HG02938 (cell line): ENCODE measurements around the gene FAM9C.
"Not testable (repeated sequence)": the region's sequence is repeated elsewhere in the genome, so short reads cannot be mapped to it uniquely, and the experiment has no call there.

Experiments
- ATAC-seq: cut with Tn5 transposase; IDR thresholded peaks from one replicate; pipeline ENCODE4 v1.9.1; 2021; ENCODE audit warnings: mild to moderate bottlenecking, moderate library complexity; ENCODE audit not compliant: unreplicated experiment

Gene FAM9C

GRCh38 chrX:13043938-13044337 lies 482 bp downstream of the FAM9C start:
- ATAC-seq = no peak

DNA sequence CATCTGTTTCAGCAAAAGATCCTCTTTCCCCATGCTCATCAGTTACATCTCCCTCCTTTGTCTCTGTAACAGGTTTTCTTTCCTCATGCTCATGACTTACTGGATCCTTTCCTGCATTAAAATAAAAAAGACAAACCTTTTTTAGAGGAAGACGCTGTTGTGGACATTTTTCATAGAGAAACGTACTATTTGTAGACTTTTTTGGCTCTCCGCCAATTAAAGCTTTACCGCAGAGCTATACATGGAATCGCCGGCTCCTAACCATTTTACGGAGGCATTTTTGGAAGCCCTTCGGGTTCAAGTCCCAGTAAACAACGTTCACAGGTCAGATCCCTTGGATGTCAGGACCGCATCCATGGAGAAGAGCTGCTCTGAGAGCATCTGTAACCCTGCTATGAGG lies 1.3 kb downstream of the FAM9C start:
- ATAC-seq = no peak

- ATAC-seq = no peak
Measured at GRCh38 chrX:13036896-13037295, 7.5 kb downstream of the FAM9C start.

DNA sequence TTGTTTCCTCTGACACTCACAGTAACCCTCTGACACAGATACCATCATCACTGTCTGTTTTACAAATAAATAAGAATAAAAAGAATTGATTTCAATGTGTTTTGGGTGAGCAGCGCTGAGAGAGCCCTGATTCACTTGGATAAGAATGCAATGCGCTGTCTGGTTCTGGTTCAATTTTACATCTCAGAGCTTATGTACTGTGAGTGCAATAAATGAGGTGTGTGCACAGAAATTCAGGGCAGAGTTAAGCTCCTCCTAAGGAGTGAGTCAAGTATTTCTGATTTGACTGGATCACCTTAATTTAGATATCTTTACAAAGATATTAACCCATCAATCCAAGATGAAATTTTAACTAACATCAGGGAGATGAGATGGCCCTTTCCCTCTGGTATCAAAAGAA lies 11.2 kb downstream of the FAM9C start:
- ATAC-seq = no peak

- no peak for ATAC-seq
Measured at GRCh38 chrX:13029887-13030771, 14.3 kb downstream of the FAM9C start.

DNA sequence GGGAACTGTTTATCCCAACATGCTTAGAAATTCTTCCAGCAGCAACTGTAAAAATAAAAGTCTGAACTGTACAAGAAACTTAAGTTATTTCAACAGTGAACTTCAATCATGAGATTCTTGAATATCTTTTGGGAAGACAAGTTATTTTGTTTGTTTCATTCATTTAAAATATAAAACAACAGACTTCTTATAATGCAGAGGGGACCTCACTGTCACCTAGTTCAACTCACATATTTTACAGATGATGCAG lies 14.9 kb downstream of the FAM9C start:
- no peak for ATAC-seq

- no peak for ATAC-seq
Measured at GRCh38 chrX:13028871-13029636, 15.4 kb downstream of the FAM9C start.

DNA sequence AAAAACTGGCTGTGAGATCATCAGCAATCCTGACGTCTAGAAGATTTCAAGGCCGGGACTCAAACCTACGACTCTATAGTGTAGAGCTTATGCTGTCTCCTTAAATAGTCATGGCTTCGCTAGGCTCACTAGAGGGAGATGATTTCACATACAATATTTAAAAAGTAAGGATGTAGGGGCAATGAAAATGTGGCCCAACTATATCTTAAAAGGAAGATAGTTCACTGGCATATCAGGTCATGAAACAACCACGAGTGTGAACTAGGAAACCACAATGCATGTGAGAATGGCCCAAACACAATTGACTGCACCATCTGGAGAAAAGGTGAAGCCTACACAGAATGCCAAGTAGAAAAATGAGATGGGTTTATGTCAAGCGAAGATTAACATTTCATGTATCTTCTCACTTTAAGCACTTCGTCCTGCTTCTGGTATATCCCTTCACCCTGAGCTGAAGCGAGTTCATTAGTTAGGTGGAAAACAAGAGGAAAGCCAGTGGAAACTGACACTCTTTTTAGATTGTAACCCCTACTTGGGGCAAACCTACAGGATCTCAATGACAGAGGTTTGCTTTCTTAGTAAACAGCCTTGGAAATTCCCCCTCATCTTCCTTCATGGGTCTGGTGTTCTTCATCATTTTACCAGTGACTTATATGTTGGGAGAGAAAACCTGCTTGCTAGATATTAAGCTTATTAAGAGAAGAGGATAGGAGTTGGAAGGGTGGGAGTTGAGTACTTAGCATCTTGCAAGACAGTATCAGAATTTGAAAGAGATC lies 17.4 kb downstream of the FAM9C start:
- ATAC-seq = no peak

DNA sequence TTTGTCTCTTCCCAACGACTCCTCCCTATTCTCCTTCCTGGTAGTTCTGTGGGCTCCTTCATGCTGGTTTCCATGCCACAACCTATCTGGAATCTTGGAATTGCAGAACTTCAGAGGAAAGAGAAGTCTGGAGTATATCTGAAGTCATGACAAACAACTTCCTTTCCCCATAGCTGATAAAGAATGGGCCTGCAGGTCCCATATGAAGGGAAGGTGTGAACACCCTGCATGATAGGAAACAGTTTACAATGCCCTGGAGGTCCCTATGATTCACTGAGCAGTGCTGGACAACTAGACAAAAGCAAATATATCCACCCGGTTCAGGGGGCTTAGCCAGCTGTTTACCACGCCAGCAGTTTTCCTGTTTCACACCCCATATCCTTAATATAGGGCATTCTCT lies 19.4 kb downstream of the FAM9C start:
- no peak for ATAC-seq

DNA sequence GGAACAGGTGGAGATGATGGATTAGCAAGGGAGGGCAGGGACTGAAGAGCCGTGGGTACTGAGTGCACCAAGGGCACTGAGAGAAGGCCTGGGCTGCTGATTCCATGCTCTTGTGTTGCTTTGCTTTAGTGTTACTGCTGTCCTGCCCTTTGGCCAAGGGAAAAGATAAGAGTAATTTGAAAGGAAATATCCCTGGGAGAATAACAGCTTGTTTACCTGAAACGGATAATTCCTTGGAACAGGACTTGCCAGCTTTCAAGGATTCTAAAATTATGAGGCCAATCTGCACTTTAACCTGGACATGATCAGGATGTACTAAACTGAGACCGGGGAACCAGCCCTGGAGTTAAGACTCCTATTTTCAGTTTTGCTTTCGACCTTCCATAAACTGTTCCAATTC lies 20.4 kb downstream of the FAM9C start:
- ATAC-seq = no peak

DNA sequence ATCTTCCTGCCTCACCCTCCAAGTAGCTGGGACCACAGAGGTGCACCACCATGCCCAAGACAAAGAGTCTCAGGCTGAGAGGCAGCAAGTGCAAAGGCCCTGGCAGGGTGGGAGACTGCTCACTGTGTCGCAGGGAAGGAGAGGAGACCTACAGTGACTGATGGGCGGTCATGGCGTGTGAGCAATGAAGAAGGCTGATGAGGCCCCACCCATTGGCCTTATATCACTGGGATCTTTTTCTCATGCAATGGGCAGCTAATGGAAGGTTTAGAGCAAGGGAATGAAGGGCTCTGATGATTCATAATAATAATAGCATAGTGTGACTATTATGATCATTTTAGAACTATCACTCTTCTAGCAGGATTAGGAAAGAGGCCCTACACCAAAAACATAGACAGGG lies 20.9 kb downstream of the FAM9C start:
- no peak for ATAC-seq

- ATAC-seq = peak; percentile 49
Measured at GRCh38 chrX:13022926-13023325, 21.5 kb downstream of the FAM9C start.

DNA sequence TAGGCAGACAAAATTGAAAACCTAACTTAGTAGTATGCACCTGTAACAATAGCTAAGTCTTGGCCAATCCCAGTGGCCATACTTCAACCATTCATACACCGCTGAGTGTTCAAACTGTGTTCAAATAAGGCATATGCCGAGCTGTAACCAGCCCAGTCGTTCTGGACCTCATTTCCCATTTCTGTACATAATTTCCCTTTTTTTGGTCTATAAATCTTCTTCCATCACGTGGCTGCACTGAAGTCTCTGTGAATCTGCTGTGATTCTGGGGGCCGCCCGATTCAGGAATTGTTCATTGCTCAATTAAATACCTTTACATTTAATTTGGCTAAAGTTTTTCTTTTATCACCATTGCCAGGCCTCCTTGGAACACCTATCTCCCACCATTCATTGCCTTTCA lies 27.7 kb downstream of the FAM9C start:
- ATAC-seq = not testable (repeated sequence)

GRCh38 chrX:13015536-13016236 lies 28.7 kb downstream of the FAM9C start:
- ATAC-seq = no peak

DNA sequence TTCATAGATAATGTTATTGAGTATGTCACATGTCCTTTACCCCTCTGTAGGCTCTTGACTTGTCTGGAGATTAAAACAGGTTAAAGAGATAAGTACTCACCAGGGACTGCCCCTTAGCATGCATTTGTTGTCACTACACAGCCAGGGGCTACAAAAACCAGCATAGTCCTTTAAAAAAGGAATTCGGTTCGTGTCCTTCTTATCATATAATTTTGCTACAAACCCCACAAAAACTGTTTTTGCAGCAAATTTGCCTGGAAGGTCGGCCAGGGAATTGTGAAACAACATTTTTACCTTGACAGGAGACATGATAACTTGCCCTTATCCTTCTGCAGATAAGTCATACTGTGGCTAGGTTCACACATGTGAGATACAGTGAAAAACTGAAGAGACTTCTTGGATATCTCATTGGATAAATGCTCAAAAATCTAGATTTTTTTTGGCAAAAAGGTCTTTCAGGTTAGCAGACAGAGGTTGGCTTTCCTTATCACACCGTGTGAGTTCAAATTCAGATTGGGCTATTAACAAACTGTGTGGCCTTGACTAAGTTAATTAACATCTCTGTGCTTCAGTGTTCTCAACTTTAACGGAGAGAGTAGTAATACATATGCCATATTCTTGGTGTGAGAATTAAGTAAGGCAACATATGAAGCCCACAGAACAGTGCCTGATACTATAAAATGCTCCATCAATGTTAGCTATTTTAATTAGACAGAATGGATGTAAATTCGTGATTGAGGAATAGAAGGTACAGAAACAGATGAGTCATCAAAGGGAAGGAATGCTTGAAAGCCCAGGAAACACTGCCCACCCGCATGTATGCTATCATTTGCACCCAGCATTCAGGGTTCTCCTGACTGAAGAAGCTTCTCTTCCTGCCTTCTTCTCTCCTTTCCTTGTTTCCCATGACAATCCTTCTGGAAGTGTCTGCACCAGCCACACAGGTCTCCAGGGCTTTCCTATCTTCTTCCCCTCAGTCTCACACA lies 30.0 kb downstream of the FAM9C start:
- ATAC-seq = peak; percentile 25

DNA sequence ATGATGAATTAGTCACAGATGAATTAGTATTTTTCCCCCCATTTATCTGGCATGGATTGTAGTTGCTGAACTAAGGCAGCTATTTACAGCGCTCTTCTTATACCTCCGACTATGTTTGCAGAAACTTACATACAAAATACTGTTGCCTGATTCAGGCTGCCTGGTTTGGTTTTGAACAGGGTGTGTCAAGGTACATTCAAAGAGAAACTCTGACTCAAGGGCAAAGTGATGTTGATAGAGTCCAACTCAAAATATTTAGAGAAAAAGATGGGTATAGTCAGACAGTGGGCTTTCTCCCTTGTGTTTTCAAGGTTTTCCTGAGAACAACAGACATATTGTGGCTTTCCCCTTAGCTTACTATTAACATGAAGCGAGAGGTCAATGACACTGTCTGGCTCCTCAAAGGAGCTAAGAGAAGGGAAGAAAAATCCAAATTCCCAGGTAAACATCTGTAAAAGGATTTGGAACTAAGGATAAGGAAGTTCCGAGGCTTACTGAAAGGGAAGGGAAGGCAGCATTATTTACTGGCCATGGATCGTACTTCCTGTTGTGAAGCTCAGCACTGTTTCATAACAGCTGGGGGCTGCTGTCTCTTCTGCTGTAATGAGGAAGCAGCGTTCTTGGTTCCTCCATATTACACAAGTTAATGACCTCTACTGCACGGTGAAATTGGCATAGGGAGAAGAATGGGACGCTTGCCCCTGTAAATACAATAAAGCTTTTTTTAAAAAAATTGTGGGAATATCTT lies 30.9 kb downstream of the FAM9C start:
- peak; percentile 85 for ATAC-seq

DNA sequence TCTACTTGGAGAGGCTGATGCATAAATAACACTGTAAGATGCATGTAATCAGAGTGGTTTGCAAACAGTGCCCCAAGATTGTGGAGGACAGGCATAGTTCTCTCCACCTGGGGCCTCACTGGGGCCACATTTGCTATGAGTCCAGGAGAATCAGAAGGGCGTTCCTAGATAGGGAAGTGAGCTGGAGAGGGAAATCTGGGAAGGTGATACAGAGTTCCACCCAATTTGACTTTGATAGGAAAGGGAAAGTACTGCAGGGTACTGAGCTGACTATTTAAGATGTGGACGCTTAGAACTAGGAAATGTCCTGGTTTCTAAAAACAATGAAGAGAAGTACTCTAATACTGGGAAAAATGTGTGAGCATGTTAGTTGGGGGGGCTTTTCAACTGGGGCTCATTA lies 33.9 kb downstream of the FAM9C start:
- no peak for ATAC-seq

DNA sequence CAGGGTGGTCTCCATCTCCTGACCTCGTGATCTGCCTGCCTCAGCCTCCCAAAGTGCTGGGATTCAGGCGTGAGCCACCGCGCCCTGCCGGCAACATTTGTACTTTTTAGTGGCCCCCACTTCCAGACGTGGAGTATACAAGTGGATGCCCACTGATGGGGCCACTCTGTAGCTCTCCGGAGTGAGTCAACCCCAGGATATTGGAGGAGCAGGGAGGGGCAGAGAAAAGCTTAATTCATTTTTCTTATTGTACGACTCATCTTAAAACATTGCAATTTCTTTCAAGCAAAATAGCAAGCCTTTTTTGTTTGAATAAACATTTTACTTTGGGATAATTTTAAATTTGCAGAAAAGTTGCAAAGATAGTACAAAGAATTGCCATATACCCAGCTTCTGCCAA lies 34.6 kb downstream of the FAM9C start:
- no peak for ATAC-seq

- no peak for ATAC-seq
Measured at GRCh38 chrX:13009273-13009672, 35.1 kb downstream of the FAM9C start.
